A673 (cell line): Measurements from ENCODE around the gene RANBP10. TPM values are rescaled to one million over a fixed set of nuclear protein-coding genes. Genes with fewer than 3 reads are reported as not detected.

ENCODE experiments used
- BruUV-seq: library from RNA; stranded (reverse); fragments of 400-500 nt; replicated peaks from 2 replicates; lab custom pipeline; 2021; lab: Mats Ljungman, UMichigan
- CTCF ChIA-PET: fragments of 300-600 bp; sonication (Branson Sonifier 250); formaldehyde crosslinking; loops from one replicate; lab custom pipeline; 2022; ENCODE audit warnings: antibody characterized with exemption; lab: Charles Lee
- POLR2A ChIA-PET: fragments of 300-600 bp; sonication (Branson Sonifier 250); formaldehyde crosslinking; loops from one replicate; lab custom pipeline; 2022; ENCODE audit warnings: antibody characterized with exemption; ENCODE audit not compliant: low non-redundant PET; lab: Charles Lee
- DNase-seq: peaks from one replicate; pipeline ENCODE4 v3.0.0-alpha.2; 2015; ENCODE audit warnings: low spot score
- H3K27ac ChIP-seq: fragments of 200-600 bp; sonication (generic); 2 replicates; pipeline ENCODE4 v1.5.1; 2016; ENCODE audit warnings: mixed run types, low read depth, mild to moderate bottlenecking, mixed read lengths, antibody characterized with exemption, low read length; ENCODE audit not compliant: poor library complexity, severe bottlenecking
- H3K27me3 ChIP-seq: fragments of 200-600 bp; sonication (generic); replicated peaks from 2 replicates; pipeline ENCODE4 v1.6.1; 2017; ENCODE audit warnings: mixed run types, low read depth, mild to moderate bottlenecking, mixed read lengths, antibody characterized with exemption, low read length; ENCODE audit not compliant: insufficient read depth, poor library complexity
- H3K36me3 ChIP-seq: fragments of 200-600 bp; sonication (generic); 2 replicates; pipeline ENCODE4 v1.6.1; 2016; ENCODE audit warnings: mixed run types, mild to moderate bottlenecking, mixed read lengths, antibody characterized with exemption, low read length; ENCODE audit not compliant: insufficient read depth, poor library complexity, severe bottlenecking
- H3K4me1 ChIP-seq: fragments of 200-600 bp; sonication (generic); 2 replicates; pipeline ENCODE4 v1.6.1; 2017; ENCODE audit warnings: mixed run types, mild to moderate bottlenecking, mixed read lengths, antibody characterized with exemption, low read length; ENCODE audit not compliant: insufficient read depth, poor library complexity, severe bottlenecking
- H3K4me3 ChIP-seq: fragments of 200-600 bp; sonication (generic); 2 replicates; pipeline ENCODE4 v1.5.1; 2016; ENCODE audit warnings: low read depth, mixed run types, mild to moderate bottlenecking, mixed read lengths, low read length; ENCODE audit not compliant: poor library complexity, severe bottlenecking
- H3K9me3 ChIP-seq: fragments of 200-600 bp; sonication (generic); 2 replicates; pipeline ENCODE4 v1.6.1; 2016; ENCODE audit warnings: mixed run types, low read depth, mild to moderate bottlenecking, mixed read lengths, antibody characterized with exemption, low read length; ENCODE audit not compliant: poor library complexity, severe bottlenecking
- CTCF ChIP-seq: fragments of 300-800, 200-600 bp; sonication (generic); conservative IDR thresholded peaks from 2 replicates; pipeline ENCODE4 v1.5.1; 2017; ENCODE audit warnings: low read depth, mild to moderate bottlenecking, antibody characterized with exemption, low read length, moderate library complexity, mixed read lengths
- EZH2 ChIP-seq: fragments of 200-600 bp; sonication (generic); IDR thresholded peaks from 2 replicates; pipeline ENCODE4 v1.6.1; 2017; ENCODE audit warnings: borderline replicate concordance, low read depth, mild to moderate bottlenecking, mixed read lengths, antibody characterized with exemption, low read length; ENCODE audit not compliant: poor library complexity, severe bottlenecking
- intact Hi-C: fragments of 100-400 bp; cut with micrococcal nuclease; formaldehyde crosslinking; loops from one replicate; pipeline ENCODE4 v1.10.0; 2022; ENCODE audit not compliant: unreplicated experiment
- total RNA-seq: library from RNA; stranded (reverse); gene quantifications from 2 replicates; pipeline ENCODE4 v1.2.3, GENCODE V29; 2021

RANBP10 gene
- total RNA-seq, 1 experiment from 2014 or later, result 28.0 TPM

GRCh38 chr16:67704110-67704509 is 102.2 kb downstream of the RANBP10 start:
- H3K9me3 ChIP-seq, result no peaks in the 10 kb centered on the region
- no peak overlapping the region for H3K4me3 ChIP-seq
- CTCF ChIA-PET, result no interaction called here
- BruUV-seq, result no TSS peak
- TF ChIP-seq EZH2, result no peak
- no peak for TF ChIP-seq CTCF
- no peak overlapping the region for H3K27ac ChIP-seq
- H3K27me3 ChIP-seq, result no peaks in the 10 kb centered on the region
- POLR2A ChIA-PET, result no interaction called here
- DNase-seq, result no peak
- H3K36me3 ChIP-seq, result no peaks in the 10 kb centered on the region
- intact Hi-C loops, result no loop called here
- no peaks in the 10 kb centered on the region for H3K4me1 ChIP-seq

GRCh38 chr16:67703626-67704025 is 102.7 kb downstream of the RANBP10 start:
- DNase-seq, result no peak
- Histone ChIP-seq H3K4me1 (no peaks in the 10 kb centered on the region), H3K9me3 (no peaks in the 10 kb centered on the region), H3K36me3 (no peaks in the 10 kb centered on the region), H3K4me3 (no peak overlapping the region), H3K27me3 (no peaks in the 10 kb centered on the region), H3K27ac (no peak overlapping the region)
- intact Hi-C loops, result no loop called here
- TF ChIP-seq EZH2 (no peak), CTCF (no peak)
- CTCF ChIA-PET, result no interaction called here
- POLR2A ChIA-PET, result no interaction called here
- BruUV-seq, result no TSS peak

- no peak for TF ChIP-seq EZH2
- no peak for TF ChIP-seq CTCF
- intact Hi-C loops, result no loop called here
- Histone ChIP-seq H3K27me3 (no peaks in the 10 kb centered on the region), H3K9me3 (no peaks in the 10 kb centered on the region), H3K27ac (no peak overlapping the region), H3K4me3 (no peak overlapping the region), H3K4me1 (no peaks in the 10 kb centered on the region), H3K36me3 (no peaks in the 10 kb centered on the region)
- no TSS peak for BruUV-seq
- DNase-seq, result no peak
- POLR2A ChIA-PET, result no interaction called here
- CTCF ChIA-PET, result no interaction called here
Observed at GRCh38 chr16:67702130-67702529, 104.2 kb downstream of the RANBP10 start.
